ENCODE measurements around the gene JMJD8. TPM values are rescaled to one million over a fixed set of nuclear protein-coding genes. Genes with fewer than 3 reads are reported as not detected.

JMJD8 gene
- total and polyA plus RNA-seq, 2 experiments from 2014 or later, result 87.9 to 96.3 TPM

- H3K9ac ChIP-seq, result no peak overlapping the region
- DNase-seq, result peak; percentile 24
Measured at GRCh38 chr16:652454-653305, 31.5 kb downstream of the JMJD8 start.

GRCh38 chr16:651844-652243 is 32.3 kb downstream of the JMJD8 start:
- H3K4me2 ChIP-seq (ENCODE audit: unreplicated experiment), result no peak overlapping the region
- DNase-seq, result no peak
- no peaks in the 10 kb centered on the region for H4K20me1 ChIP-seq (ENCODE audit: insufficient read depth)
- WGBS, 2 experiments (ENCODE audit: low coverage in 1 of 2, low lambda C conversion rate in 2 of 2, missing lambda C conversion rate in 2 of 2), result 93% methylated on average over 21 to 22 of the region's 22 CpGs
- peaks cover 31% of the 10 kb centered on the region for H3K79me2 ChIP-seq (ENCODE audit: insufficient read depth)
- H3K9me2 ChIP-seq (ENCODE audit: insufficient read depth), result no peaks in the 10 kb centered on the region
- no peak overlapping the region for H3K9ac ChIP-seq
- TF ChIP-seq EZH2 (IDR thresholded peaks at IDR 0.05; ENCODE audit: insufficient read depth, poor library complexity, severe bottlenecking) (no peak), EZH2phosphoT487 (IDR thresholded peaks at IDR 0.05; ENCODE audit: insufficient read depth, low read depth) (no peak)
- no peak overlapping the region for H3K4me3 ChIP-seq
- H3F3A ChIP-seq (ENCODE audit: insufficient read depth), result no peaks in the 10 kb centered on the region
- no peaks in the 10 kb centered on the region for H3K36me3 ChIP-seq (ENCODE audit: low read depth)
- H2AFZ ChIP-seq, result no peak overlapping the region
- no peak overlapping the region for H3K27ac ChIP-seq
- H3K4me1 ChIP-seq (ENCODE audit: insufficient read depth), result no peaks in the 10 kb centered on the region; the same call in 1 of the 2 replicates
- no peaks in the 10 kb centered on the region for H3K9me3 ChIP-seq (ENCODE audit: low read depth)
- no peaks in the 10 kb centered on the region for H3K27me3 ChIP-seq (replicated peaks; ENCODE audit: insufficient read depth)
- in situ Hi-C loops (cut with MboI), result no loop called here

More at GRCh38 chr16:652454-653305, 31.5 kb downstream of the JMJD8 start:
- TF ChIP-seq EZH2 (IDR thresholded peaks at IDR 0.05; ENCODE audit: insufficient read depth, poor library complexity, severe bottlenecking) (no peak), EZH2phosphoT487 (IDR thresholded peaks at IDR 0.05; ENCODE audit: insufficient read depth, low read depth) (no peak)
- no peaks in the 10 kb centered on the region for H4K20me1 ChIP-seq (ENCODE audit: insufficient read depth)
- no peak overlapping the region for H3K4me3 ChIP-seq
- no peaks in the 10 kb centered on the region for H3K9me3 ChIP-seq (ENCODE audit: low read depth)
- peaks cover 22% of the 10 kb centered on the region for H3K79me2 ChIP-seq (ENCODE audit: insufficient read depth)
- in situ Hi-C loops (cut with MboI), result no loop called here
- no peak overlapping the region for H2AFZ ChIP-seq
- WGBS, 2 experiments (ENCODE audit: low coverage in 1 of 2, low lambda C conversion rate in 2 of 2, missing lambda C conversion rate in 2 of 2), result 75 to 79% methylated on average over 17 to 28 of the region's 28 CpGs
- no peak overlapping the region for H3K4me2 ChIP-seq (ENCODE audit: unreplicated experiment)
- H3K27ac ChIP-seq, result no peak overlapping the region
- no peaks in the 10 kb centered on the region for H3K36me3 ChIP-seq (ENCODE audit: low read depth)
- H3F3A ChIP-seq (ENCODE audit: insufficient read depth), result no peaks in the 10 kb centered on the region
- no peaks in the 10 kb centered on the region for H3K27me3 ChIP-seq (replicated peaks; ENCODE audit: insufficient read depth)
- H3K9me2 ChIP-seq (ENCODE audit: insufficient read depth), result no peaks in the 10 kb centered on the region
- no peaks in the 10 kb centered on the region; the same call in 1 of the 2 replicates for H3K4me1 ChIP-seq (ENCODE audit: insufficient read depth)

- H3K4me3 ChIP-seq, result peak overlapping the region; percentile 86
- no peaks in the 10 kb centered on the region for H3K27me3 ChIP-seq (replicated peaks; ENCODE audit: insufficient read depth)
- TF ChIP-seq EZH2 (IDR thresholded peaks at IDR 0.05; ENCODE audit: insufficient read depth, poor library complexity, severe bottlenecking), result no peak
- TF ChIP-seq EZH2phosphoT487 (IDR thresholded peaks at IDR 0.05; ENCODE audit: insufficient read depth, low read depth), result no peak
- no peaks in the 10 kb centered on the region for H3K9me2 ChIP-seq (ENCODE audit: insufficient read depth)
- in situ Hi-C loops (cut with MboI), result no loop called here
- H2AFZ ChIP-seq, result peak overlapping the region; percentile 64
- H3K36me3 ChIP-seq (ENCODE audit: low read depth), result no peaks in the 10 kb centered on the region
- WGBS, 2 experiments (ENCODE audit: low coverage in 1 of 2, low lambda C conversion rate in 2 of 2, missing lambda C conversion rate in 2 of 2), result 1 to 2% methylated on average over 16 to 32 of the region's 44 CpGs
- H3F3A ChIP-seq (ENCODE audit: insufficient read depth), result no peaks in the 10 kb centered on the region
- no peaks in the 10 kb centered on the region for H3K9me3 ChIP-seq (ENCODE audit: low read depth)
- H3K79me2 ChIP-seq (ENCODE audit: insufficient read depth), result peaks cover 33% of the 10 kb centered on the region
- peak overlapping the region; percentile 94 for H3K9ac ChIP-seq
- H3K4me1 ChIP-seq (ENCODE audit: insufficient read depth), result no peaks in the 10 kb centered on the region; the same call in 1 of the 2 replicates
- H4K20me1 ChIP-seq (ENCODE audit: insufficient read depth), result no peaks in the 10 kb centered on the region
- peak overlapping the region; percentile 97 for H3K4me2 ChIP-seq (ENCODE audit: unreplicated experiment)
- DNase-seq, result peak; percentile 59
- peak overlapping the region; percentile 79 for H3K27ac ChIP-seq
Measured at GRCh38 chr16:649631-650030, 34.5 kb downstream of the JMJD8 start.

GRCh38 chr16:648781-649589 is 35.1 kb downstream of the JMJD8 start, which contains the start of gene WDR90:
Gene WDR90 (plus strand): TSS chr16:649365. CDS start chr16:649417, 52 bp downstream.
- peak within 1 kb of the TSS; percentile 79 for H3K27ac ChIP-seq
- in situ Hi-C loops (cut with MboI), result no loop called here
- peak within 1 kb of the TSS; percentile 94 for H3K9ac ChIP-seq
- no peaks in the 10 kb centered on the region for H4K20me1 ChIP-seq (ENCODE audit: insufficient read depth)
- no peaks in the 10 kb centered on the region for H3K36me3 ChIP-seq (ENCODE audit: low read depth)
- H3K9me2 ChIP-seq (ENCODE audit: insufficient read depth), result no peaks in the 10 kb centered on the region
- H3K27me3 ChIP-seq (replicated peaks; ENCODE audit: insufficient read depth), result no peaks in the 10 kb centered on the region
- no peaks in the 10 kb centered on the region for H3F3A ChIP-seq (ENCODE audit: insufficient read depth)
- H3K79me2 ChIP-seq (ENCODE audit: insufficient read depth), result peaks cover 33% of the 10 kb centered on the region
- peak; percentile 97 for DNase-seq
- peak within 1 kb of the TSS; percentile 97 for H3K4me2 ChIP-seq (ENCODE audit: unreplicated experiment)
- H2AFZ ChIP-seq, result peak within 1 kb of the TSS; percentile 64
- no peaks in the 10 kb centered on the region; the same call in 1 of the 2 replicates for H3K4me1 ChIP-seq (ENCODE audit: insufficient read depth)
- 1 to 2% methylated on average over 70 to 82 of the region's 91 CpGs for WGBS, 2 experiments (ENCODE audit: low coverage in 1 of 2, low lambda C conversion rate in 2 of 2, missing lambda C conversion rate in 2 of 2)
- TF ChIP-seq EZH2phosphoT487 (IDR thresholded peaks at IDR 0.05; ENCODE audit: insufficient read depth, low read depth), result no peak
- no peak for TF ChIP-seq EZH2 (IDR thresholded peaks at IDR 0.05; ENCODE audit: insufficient read depth, poor library complexity, severe bottlenecking)
- H3K9me3 ChIP-seq (ENCODE audit: low read depth), result no peaks in the 10 kb centered on the region
- peak within 1 kb of the TSS; percentile 86 for H3K4me3 ChIP-seq

Measured in GM23248 (cell line).